Measurements from ENCODE around the gene PPP2R3A. TPM values are rescaled to one million over a fixed set of nuclear protein-coding genes. Genes with fewer than 3 reads are reported as not detected.
A peak's percentile ranks its signal among the peaks of the same experiment; 100 is the strongest.

The PPP2R3A gene
- total RNA-seq, 1 donor from 2014 or later, result 35.0 TPM

DNA sequence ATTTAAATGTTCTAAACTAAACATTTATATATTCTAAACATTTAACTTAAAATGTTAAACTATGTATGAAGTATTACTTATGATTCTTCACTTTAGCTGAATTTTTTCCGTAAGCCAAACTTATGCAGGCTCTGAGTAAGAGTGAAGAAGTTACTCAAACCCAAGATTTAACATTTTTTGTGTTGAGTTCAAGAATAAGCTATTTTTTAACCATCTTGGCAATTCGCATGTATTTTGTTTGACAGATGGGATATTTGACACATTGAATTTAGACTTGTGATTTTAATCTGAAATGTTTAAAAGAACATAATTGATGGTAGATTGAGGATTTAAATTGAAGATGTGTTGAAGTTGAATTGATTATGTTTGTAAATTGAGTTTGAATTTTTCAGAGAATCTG lies 14.6 kb upstream of the PPP2R3A start:
- Mint-ChIP-seq H3K9me3 (ENCODE audit: low read depth) (peaks cover 12% of the 10 kb centered on the region), H3K27me3 (peaks cover 7% of the 10 kb centered on the region), H3K27ac (no peak overlapping the region), H3K4me1 (ENCODE audit: low read depth) (no peaks in the 10 kb centered on the region), H3K36me3 (ENCODE audit: insufficient read depth) (no peaks in the 10 kb centered on the region), H3K4me3 (ENCODE audit: low read depth) (no peak overlapping the region)
- no peak for DNase-seq (ENCODE audit: low spot score, unreplicated experiment)
- TF ChIP-seq, protein P1, sequence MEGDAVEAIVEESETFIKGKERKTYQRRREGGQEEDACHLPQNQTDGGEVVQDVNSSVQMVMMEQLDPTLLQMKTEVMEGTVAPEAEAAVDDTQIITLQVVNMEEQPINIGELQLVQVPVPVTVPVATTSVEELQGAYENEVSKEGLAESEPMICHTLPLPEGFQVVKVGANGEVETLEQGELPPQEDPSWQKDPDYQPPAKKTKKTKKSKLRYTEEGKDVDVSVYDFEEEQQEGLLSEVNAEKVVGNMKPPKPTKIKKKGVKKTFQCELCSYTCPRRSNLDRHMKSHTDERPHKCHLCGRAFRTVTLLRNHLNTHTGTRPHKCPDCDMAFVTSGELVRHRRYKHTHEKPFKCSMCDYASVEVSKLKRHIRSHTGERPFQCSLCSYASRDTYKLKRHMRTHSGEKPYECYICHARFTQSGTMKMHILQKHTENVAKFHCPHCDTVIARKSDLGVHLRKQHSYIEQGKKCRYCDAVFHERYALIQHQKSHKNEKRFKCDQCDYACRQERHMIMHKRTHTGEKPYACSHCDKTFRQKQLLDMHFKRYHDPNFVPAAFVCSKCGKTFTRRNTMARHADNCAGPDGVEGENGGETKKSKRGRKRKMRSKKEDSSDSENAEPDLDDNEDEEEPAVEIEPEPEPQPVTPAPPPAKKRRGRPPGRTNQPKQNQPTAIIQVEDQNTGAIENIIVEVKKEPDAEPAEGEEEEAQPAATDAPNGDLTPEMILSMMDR (IDR thresholded peaks at IDR 0.05; ENCODE audit: unreplicated experiment), result no peak

DNA sequence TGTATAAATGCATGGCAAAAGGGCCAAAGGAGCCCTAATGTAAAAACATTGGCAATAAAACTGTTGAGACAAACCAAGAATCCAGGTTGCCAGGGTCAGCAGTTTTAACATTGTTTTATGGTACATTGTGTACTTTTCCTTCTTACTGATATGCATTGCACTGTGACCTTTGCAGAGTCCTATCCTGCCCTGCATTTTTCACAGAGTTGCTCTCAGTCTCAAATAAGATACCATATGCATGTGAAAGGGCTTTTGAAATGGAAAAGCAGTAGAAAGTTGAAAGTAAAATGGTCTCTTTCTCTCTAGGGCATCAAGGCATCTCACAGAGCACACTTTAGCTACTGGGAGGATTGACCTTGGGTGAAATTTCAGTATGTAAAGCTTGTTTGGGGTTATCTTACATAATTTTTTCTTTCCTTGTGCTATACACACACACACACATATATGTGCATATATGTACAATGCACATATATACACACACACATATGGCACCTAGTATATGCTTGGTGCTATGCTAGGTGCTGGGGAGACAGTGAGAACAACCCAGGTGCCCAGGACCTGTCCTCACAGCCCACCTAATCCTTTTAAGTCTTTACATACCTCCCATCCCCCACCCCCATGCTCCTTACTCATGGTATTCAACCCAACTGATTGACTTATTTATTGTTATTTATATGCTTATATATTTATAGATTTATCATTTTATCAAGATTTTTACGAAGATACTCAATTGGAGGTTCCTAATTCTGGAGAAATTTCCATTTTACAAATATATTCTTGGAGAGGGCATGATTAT lies 1.2 kb upstream of the PPP2R3A start:
- Mint-ChIP-seq H3K27ac (no peak overlapping the region), H3K4me1 (ENCODE audit: low read depth) (peaks cover 24% of the 10 kb centered on the region), H3K27me3 (no peaks in the 10 kb centered on the region), H3K4me3 (ENCODE audit: low read depth) (peak overlapping the region; percentile 82), H3K9me3 (ENCODE audit: low read depth) (peaks cover 10% of the 10 kb centered on the region), H3K36me3 (ENCODE audit: insufficient read depth) (peaks cover 8% of the 10 kb centered on the region)
- TF ChIP-seq, protein P1 (IDR thresholded peaks at IDR 0.05; ENCODE audit: unreplicated experiment), result no peak
- DNase-seq (ENCODE audit: low spot score, unreplicated experiment), result no peak

DNA sequence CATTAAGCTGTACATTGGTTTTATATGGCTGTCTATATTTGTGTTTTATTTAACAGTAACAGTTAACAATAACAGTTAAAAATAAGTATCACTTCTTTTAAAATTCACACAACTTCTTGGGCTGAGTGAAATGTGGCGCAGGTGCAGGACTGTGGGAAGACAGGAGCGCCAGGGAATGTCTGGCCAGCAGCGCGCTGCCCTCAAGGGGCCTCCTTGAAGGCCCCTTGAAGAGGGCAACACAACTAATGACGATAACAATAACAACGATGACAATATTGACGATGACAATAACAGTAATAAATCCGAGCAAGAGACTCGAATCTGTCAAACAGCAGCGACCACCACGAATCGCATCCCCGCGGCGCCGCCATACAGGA lies 411 bp upstream of the PPP2R3A start:
- Mint-ChIP-seq H3K27me3 (no peaks in the 10 kb centered on the region), H3K36me3 (ENCODE audit: insufficient read depth) (peaks cover 10% of the 10 kb centered on the region), H3K4me3 (ENCODE audit: low read depth) (peak overlapping the region; percentile 82), H3K27ac (peak overlapping the region; percentile 71), H3K9me3 (ENCODE audit: low read depth) (peaks cover 9% of the 10 kb centered on the region), H3K4me1 (ENCODE audit: low read depth) (peaks cover 26% of the 10 kb centered on the region)
- DNase-seq (ENCODE audit: low spot score, unreplicated experiment), result no peak
- TF ChIP-seq, protein P1 (IDR thresholded peaks at IDR 0.05; ENCODE audit: unreplicated experiment), result no peak

DNA sequence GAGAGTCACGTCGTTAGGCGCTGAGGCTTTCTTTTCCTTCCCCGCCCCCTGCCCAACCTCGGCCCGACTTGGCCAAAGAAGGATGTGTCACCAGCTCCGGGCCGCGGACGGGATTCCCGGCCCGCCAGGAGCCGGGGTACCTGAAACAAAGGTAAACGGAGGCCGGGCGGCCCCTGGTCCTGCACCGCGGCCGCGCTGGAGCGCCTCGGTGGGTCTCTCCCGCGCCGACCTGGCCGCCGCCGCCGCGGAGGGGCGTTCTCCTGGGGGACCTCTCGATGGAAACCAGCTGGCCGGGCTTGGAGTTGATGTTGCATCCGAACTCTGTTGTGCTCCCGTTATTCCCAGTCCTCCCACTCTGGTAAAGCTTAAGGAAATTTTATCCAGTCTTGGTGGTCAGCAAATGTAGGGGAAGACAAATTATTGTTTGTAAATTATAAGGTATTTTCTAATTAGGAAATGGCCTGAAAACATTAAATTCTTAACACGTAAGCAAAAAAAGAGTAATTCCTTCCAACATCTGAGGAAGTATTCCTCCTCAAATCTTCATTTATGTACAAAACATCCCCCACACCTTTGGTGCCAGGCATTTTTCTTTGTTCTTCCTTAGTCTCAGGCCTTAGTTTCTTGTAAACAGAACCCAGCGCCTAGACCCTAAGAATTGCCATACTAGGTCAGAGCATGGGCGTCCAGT lies 888 bp downstream of the PPP2R3A start:
- Mint-ChIP-seq H3K4me3 (ENCODE audit: low read depth) (peak overlapping the region; percentile 90), H3K27me3 (no peaks in the 10 kb centered on the region), H3K4me1 (ENCODE audit: low read depth) (peaks cover 29% of the 10 kb centered on the region), H3K27ac (peak overlapping the region; percentile 89), H3K9me3 (ENCODE audit: low read depth) (peaks cover 6% of the 10 kb centered on the region), H3K36me3 (ENCODE audit: insufficient read depth) (peaks cover 11% of the 10 kb centered on the region)
- DNase-seq (ENCODE audit: low spot score, unreplicated experiment), result peak; percentile 44
- TF ChIP-seq, protein P1 (IDR thresholded peaks at IDR 0.05; ENCODE audit: unreplicated experiment), result no peak

DNA sequence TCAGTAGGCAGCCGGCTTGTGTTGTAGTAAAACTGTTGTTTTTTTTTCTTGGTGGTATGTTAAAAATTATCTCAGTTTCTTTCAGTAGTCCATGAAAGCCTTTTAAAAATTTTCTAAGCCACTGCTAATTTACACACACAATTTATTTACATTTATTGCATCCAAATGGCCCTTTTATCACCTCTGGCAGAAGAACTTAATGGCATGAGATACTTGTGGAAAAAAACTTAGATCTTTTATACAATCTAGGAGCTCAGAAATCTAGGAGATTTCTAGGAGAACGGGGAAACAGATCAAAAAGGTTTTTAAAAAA lies 1.4 kb downstream of the PPP2R3A start:
- H3K9me3 Mint-ChIP-seq (ENCODE audit: low read depth), result peaks cover 6% of the 10 kb centered on the region
- TF ChIP-seq, protein P1 (IDR thresholded peaks at IDR 0.05; ENCODE audit: unreplicated experiment), result no peak
- peak overlapping the region; percentile 89 for H3K27ac Mint-ChIP-seq
- peak overlapping the region; percentile 90 for H3K4me3 Mint-ChIP-seq (ENCODE audit: low read depth)
- H3K4me1 Mint-ChIP-seq (ENCODE audit: low read depth), result peaks cover 29% of the 10 kb centered on the region
- H3K36me3 Mint-ChIP-seq (ENCODE audit: insufficient read depth), result peaks cover 11% of the 10 kb centered on the region
- H3K27me3 Mint-ChIP-seq, result no peaks in the 10 kb centered on the region
- DNase-seq (ENCODE audit: low spot score, unreplicated experiment), result no peak
